ENCODE data around the gene PAGE5. TPM values are rescaled to one million over a fixed set of nuclear protein-coding genes. Genes with fewer than 3 reads are reported as not detected.

PAGE5 gene
- total RNA-seq, 1 experiment from 2014 or later, result not detected

- H2BK20ac ChIP-seq (ENCODE audit: low read depth, low read length, poor library complexity, severe bottlenecking), result no peak overlapping the region
- H3K18ac ChIP-seq (ENCODE audit: insufficient read length, low read depth, low read length), result no peak overlapping the region
- H3K4ac ChIP-seq (ENCODE audit: low read depth, low read length), result no peak overlapping the region
- H3K4me2 ChIP-seq (ENCODE audit: insufficient read depth, insufficient read length, low read length), result no peak overlapping the region
- no peaks in the 10 kb centered on the region for H3K79me2 ChIP-seq (ENCODE audit: insufficient read depth, low read length)
- H3K27ac Mint-ChIP-seq, result no peak overlapping the region
- no peak overlapping the region for H2BK12ac ChIP-seq (ENCODE audit: insufficient read length, low read depth, low read length)
- H3K9ac ChIP-seq (ENCODE audit: extremely low read depth, insufficient read length, low read length), result no peak overlapping the region
- DNase-seq, result no peak
- no peak for TF ChIP-seq CTCF (conservative IDR thresholded peaks at IDR 0.05)
- no peak overlapping the region for H3K14ac ChIP-seq (ENCODE audit: insufficient read depth, low read length)
- H3K36me3 Mint-ChIP-seq (ENCODE audit: insufficient read depth in 1 of 3, low read depth in 3 of 3), result peaks cover 0 to 10% (median 3%) of the 10 kb centered on the region in 3 experiments; a peak in 5 of 7 replicates
- no peak overlapping the region for H3K4me3 Mint-ChIP-seq
- H4K8ac ChIP-seq (replicated peaks; ENCODE audit: insufficient read length, low read depth, low read length), result no peak overlapping the region
- H3K23ac ChIP-seq (ENCODE audit: insufficient read length, low read depth, low read length), result no peak overlapping the region
- H3K27ac ChIP-seq (ENCODE audit: insufficient read length, low read depth, low read length), result no peak overlapping the region
- H2AK5ac ChIP-seq (ENCODE audit: insufficient read length, low read length), result no peak overlapping the region
- no peak overlapping the region for H2BK120ac ChIP-seq (ENCODE audit: low read depth, low read length, poor library complexity, severe bottlenecking)
- no peak overlapping the region for H4K91ac ChIP-seq (ENCODE audit: insufficient read length, low read depth, low read length)
- H2BK5ac ChIP-seq (ENCODE audit: insufficient read length, low read length), result no peak overlapping the region
- WGBS (ENCODE audit: extremely low coverage, insufficient read length, low lambda C conversion rate), result no CpG with 5 or more reads among the region's 13 CpGs
- H2AFZ ChIP-seq (ENCODE audit: low read length), result no peak overlapping the region
- H3K23me2 ChIP-seq (ENCODE audit: insufficient read length, low read depth, low read length, poor library complexity, severe bottlenecking), result no peaks in the 10 kb centered on the region
- no peaks in the 10 kb centered on the region for H3K4me1 Mint-ChIP-seq
- no peak overlapping the region for H4K5ac ChIP-seq (ENCODE audit: insufficient read length, low read depth, low read length)
- H3K9me3 Mint-ChIP-seq, result peaks cover 81 to 84% of the 10 kb centered on the region in 2 experiments
- H3K9me3 ChIP-seq (ENCODE audit: control insufficient read depth, low read depth, low read length), result peaks cover 42% of the 10 kb centered on the region
- H3T11ph ChIP-seq (ENCODE audit: low read length), result no peak overlapping the region
- H4K20me1 ChIP-seq (ENCODE audit: control insufficient read depth, insufficient read depth, insufficient read length), result no peaks in the 10 kb centered on the region
- H2BK15ac ChIP-seq (ENCODE audit: low read depth, low read length), result no peak overlapping the region
- H3K79me1 ChIP-seq (ENCODE audit: insufficient read depth, low read depth, low read length, poor library complexity, severe bottlenecking), result no peaks in the 10 kb centered on the region
- H3K56ac ChIP-seq (ENCODE audit: insufficient read length, low read depth, low read length), result no peak overlapping the region
- no peaks in the 10 kb centered on the region for H3K4me1 ChIP-seq (ENCODE audit: insufficient read depth, low read length)
- no peaks in the 10 kb centered on the region; the same call in 1 of the 2 replicates for H3K27me3 Mint-ChIP-seq (ENCODE audit: low read depth)
- no peaks in the 10 kb centered on the region for H3K27me3 ChIP-seq (ENCODE audit: insufficient read depth, low read length)
Observed at GRCh38 chrX:55210931-55211677, 9.0 kb upstream of the PAGE5 start.

Data from H9 (cell line).